GM12878 (cell line): ENCODE results near the gene SCARB1. TPM values are rescaled to one million over a fixed set of nuclear protein-coding genes. Genes with fewer than 3 reads are reported as not detected.

Experiments
- CBX3 ChIP-seq: fragments of 200-600 bp; sonication (generic); IDR thresholded peaks from 2 replicates; pipeline ENCODE4 v1.6.1; 2016; ENCODE audit warnings: low read depth, borderline replicate concordance
- CHD2 ChIP-seq: IDR thresholded peaks from 2 replicates; pipeline ENCODE4 v1.6.1; 2011; ENCODE audit warnings: low read depth, low read length, improper control_type of control experiment, borderline replicate concordance
- CREB1 ChIP-seq: IDR thresholded peaks from 2 replicates; pipeline ENCODE4 v1.6.1; 2012; ENCODE audit warnings: low read depth, mild to moderate bottlenecking, inconsistent platforms
- E2F4 ChIP-seq: IDR thresholded peaks from 2 replicates; pipeline ENCODE4 v1.6.1; 2012; ENCODE audit warnings: low read depth, low read length, improper control_type of control experiment
- EGR1 ChIP-seq, 2 experiments: IDR thresholded peaks; 1 replicate in 1 of 2; 2 replicates in 1 of 2; pipeline ENCODE4 v1.6.1; 2011 to 2012; ENCODE audit warnings: low read depth in 2 of 2, low read length in 2 of 2, borderline replicate concordance in 1 of 2, mild to moderate bottlenecking in 1 of 2, moderate library complexity in 1 of 2
- ELK1 ChIP-seq: IDR thresholded peaks from 2 replicates; pipeline ENCODE4 v1.6.1; 2012; ENCODE audit warnings: low read depth, low read length, improper control_type of control experiment
- ETV6 ChIP-seq, 2 experiments: fragments of 450-650 bp in 1 of 2; IDR thresholded peaks in 1 of 2; conservative IDR thresholded peaks in 1 of 2; 2 replicates each; pipeline ENCODE4 v1.6.1; 2014; ENCODE audit warnings: antibody characterized with exemption in 1 of 2, borderline replicate concordance in 1 of 2, low read depth in 1 of 2, mild to moderate bottlenecking in 1 of 2, moderate library complexity in 1 of 2
- FOXM1 ChIP-seq: IDR thresholded peaks from 2 replicates; pipeline ENCODE4 v1.6.1; 2012; ENCODE audit warnings: low read depth, mild to moderate bottlenecking, inconsistent platforms, low read length, moderate library complexity
- HCFC1 ChIP-seq: fragments of 150-350 bp; IDR thresholded peaks from 2 replicates; pipeline ENCODE4 v1.6.1; 2014; ENCODE audit warnings: low read length
- IRF3 ChIP-seq: fragments of 450-650 bp; IDR thresholded peaks from 2 replicates; pipeline ENCODE4 v1.6.1; 2014; ENCODE audit warnings: mild to moderate bottlenecking
- LARP7 ChIP-seq: fragments of 450-650 bp; IDR thresholded peaks from 2 replicates; pipeline ENCODE4 v1.6.1; 2017; ENCODE audit warnings: mild to moderate bottlenecking
- MYB ChIP-seq: fragments of 150-350 bp; IDR thresholded peaks from 2 replicates; pipeline ENCODE4 v1.6.1; 2014; ENCODE audit warnings: mild to moderate bottlenecking, low read depth, low read length, borderline replicate concordance
- NRF1 ChIP-seq: conservative IDR thresholded peaks from 2 replicates; pipeline ENCODE4 v1.6.1; 2011; ENCODE audit warnings: mild to moderate bottlenecking, low read depth, low read length, improper control_type of control experiment
- PML ChIP-seq: IDR thresholded peaks from 2 replicates; pipeline ENCODE4 v1.6.1; 2012; ENCODE audit warnings: low read length, inconsistent platforms
- RCOR1 ChIP-seq: conservative IDR thresholded peaks from 2 replicates; pipeline ENCODE4 v1.6.1; 2012; ENCODE audit warnings: low read depth, low read length, improper control_type of control experiment
- SMAD1 ChIP-seq: fragments of 450-650 bp; IDR thresholded peaks from 2 replicates; pipeline ENCODE4 v1.6.1; 2018; ENCODE audit warnings: mild to moderate bottlenecking, low read depth; ENCODE audit not compliant: partially characterized antibody
- SMAD5 ChIP-seq: IDR thresholded peaks from 2 replicates; pipeline ENCODE4 v1.6.1; 2016; ENCODE audit warnings: antibody characterized with exemption, low read depth
- SMARCA5 ChIP-seq: fragments of 450-650 bp; IDR thresholded peaks from 2 replicates; pipeline ENCODE4 v1.6.1; 2017; ENCODE audit warnings: mild to moderate bottlenecking
- SREBF2 ChIP-seq: IDR thresholded peaks from 2 replicates; pipeline ENCODE4 v1.6.1; 2012; ENCODE audit warnings: mild to moderate bottlenecking, low read length
- STAT1 ChIP-seq: fragments of 450-650 bp; conservative IDR thresholded peaks from 2 replicates; pipeline ENCODE4 v1.6.1; 2014; ENCODE audit warnings: antibody characterized with exemption, mild to moderate bottlenecking
- TBL1XR1 ChIP-seq: IDR thresholded peaks from 2 replicates; pipeline ENCODE4 v1.6.1; 2012; ENCODE audit warnings: low read depth, low read length, improper control_type of control experiment
- TCF7 ChIP-seq: IDR thresholded peaks from 2 replicates; pipeline ENCODE4 v1.6.1; 2014; ENCODE audit warnings: antibody characterized with exemption, borderline replicate concordance
- YBX1 ChIP-seq: fragments of 450-650 bp; IDR thresholded peaks from 2 replicates; pipeline ENCODE4 v1.6.1; 2016; ENCODE audit warnings: antibody characterized with exemption
- ZNF384 ChIP-seq: IDR thresholded peaks from 2 replicates; pipeline ENCODE4 v1.6.1; 2012; ENCODE audit warnings: low read depth, mild to moderate bottlenecking, low read length, improper control_type of control experiment, borderline replicate concordance
- ZNF622 ChIP-seq: fragments of 450-650 bp; IDR thresholded peaks from 2 replicates; pipeline ENCODE4 v1.6.1; 2017; ENCODE audit warnings: mild to moderate bottlenecking, inconsistent platforms
- polyA plus RNA-seq, 11 experiments: library from polyadenylated mRNA; depleted of rRNA in 4 of 11; unstranded in 6 of 11; stranded (reverse) in 5 of 11; fragments of >200 nt; fragmentation: Nextera tagmentation in 4 of 11; fragmentation: Illumina TruSeq in 1 of 11; extraction: Ambion mirVana in 4 of 11; extraction: Trizol in 1 of 11; gene quantifications; 1 replicate in 1 of 11; 2 replicates in 10 of 11; pipeline versions ENCODE4 v1.2.1 to v1.2.3, GENCODE V29; 2011 to 2016; ENCODE audit warnings: inconsistent platforms in 2 of 11, missing spikeins in 2 of 11, low read depth in 1 of 11
- total RNA-seq, 4 experiments: library from RNA; depleted of rRNA in 3 of 4; stranded (reverse); fragments of >200 nt in 3 of 4; fragmentation: Illumina TruSeq in 1 of 4; extraction: Trizol in 1 of 4; gene quantifications; 2 replicates each; pipeline versions ENCODE4 v1.2.1 to v1.2.3, GENCODE V29; 2013 to 2021
- TF ChIP-seq, protein P1 (sequence below): fragments of 450-650 bp; formaldehyde crosslinking; IDR thresholded peaks from 2 replicates; pipeline ENCODE4 v1.5.0; 2022; ENCODE audit warnings: mild to moderate bottlenecking, missing genetic modification characterization

Gene SCARB1
- total and polyA plus RNA-seq, 10 of the 15 experiments (the other 5 are each of a cell fraction or from before 2014, with no cell fraction given), result 0.34 to 104 (median 63.1) TPM

DNA sequence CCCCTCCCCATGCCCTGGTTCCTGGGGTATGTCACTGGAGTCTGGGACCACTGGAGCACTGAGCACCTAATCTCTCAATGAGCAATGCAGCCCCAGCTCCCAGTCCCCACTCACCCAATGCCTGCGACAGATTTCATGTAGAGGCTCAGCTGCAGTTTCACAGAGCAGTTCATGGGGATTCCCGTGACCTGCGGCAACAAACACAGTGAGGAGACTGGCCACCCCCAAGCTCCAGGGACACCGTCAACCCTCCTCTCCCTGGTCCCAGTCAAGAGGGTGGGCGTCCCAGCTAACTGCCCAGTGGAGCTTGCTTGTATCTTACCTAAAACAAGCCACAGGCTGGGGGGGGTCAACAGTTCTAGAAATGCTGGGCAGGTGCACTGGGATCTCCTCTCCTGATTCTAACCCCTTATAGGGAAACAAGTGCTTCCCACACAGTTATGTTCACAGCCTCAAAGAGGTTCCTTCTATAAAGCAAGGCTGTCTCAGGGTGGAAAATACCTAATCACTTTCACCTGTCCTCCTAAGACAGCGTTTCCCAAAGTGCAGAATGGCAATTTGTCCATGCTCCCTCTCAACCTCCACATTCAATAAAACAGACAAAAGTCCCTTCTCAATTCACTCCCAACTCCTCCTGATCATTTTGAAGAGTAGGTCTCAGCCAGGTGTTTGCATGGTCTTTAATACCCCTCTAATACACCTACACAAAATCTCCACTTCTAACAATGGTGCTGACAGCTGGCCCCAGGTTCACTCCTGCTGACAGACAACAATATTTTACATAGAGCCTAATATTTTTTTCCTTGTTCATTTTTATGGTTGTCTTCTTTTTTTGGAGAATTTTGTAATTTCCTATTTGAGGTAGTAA is 68.3 kb downstream of the SCARB1 start (continued):
- TF ChIP-seq STAT1, result no peak
- TF ChIP-seq FOXM1, result peak; percentile 20; the same call in 1 of the 2 replicates
- no peak for TF ChIP-seq IRF3
- no peak for TF ChIP-seq TBL1XR1
- TF ChIP-seq RCOR1, result no peak
- no peak for TF ChIP-seq SREBF2
- no peak; the same call in 1 of the 2 replicates for TF ChIP-seq SMARCA5
- TF ChIP-seq EGR1 (IDR thresholded peaks at IDR 0.05; ENCODE audit: borderline replicate concordance in 1 of 2, low read depth in 2 of 2, low read length in 2 of 2), result no peak
- TF ChIP-seq ETV6 (conservative IDR thresholded peaks at IDR 0.05 in 1 of 2, IDR thresholded peaks at IDR 0.05 in 1 of 2; ENCODE audit: borderline replicate concordance in 1 of 2, low read depth in 1 of 2), result no peak
- TF ChIP-seq, protein P1, sequence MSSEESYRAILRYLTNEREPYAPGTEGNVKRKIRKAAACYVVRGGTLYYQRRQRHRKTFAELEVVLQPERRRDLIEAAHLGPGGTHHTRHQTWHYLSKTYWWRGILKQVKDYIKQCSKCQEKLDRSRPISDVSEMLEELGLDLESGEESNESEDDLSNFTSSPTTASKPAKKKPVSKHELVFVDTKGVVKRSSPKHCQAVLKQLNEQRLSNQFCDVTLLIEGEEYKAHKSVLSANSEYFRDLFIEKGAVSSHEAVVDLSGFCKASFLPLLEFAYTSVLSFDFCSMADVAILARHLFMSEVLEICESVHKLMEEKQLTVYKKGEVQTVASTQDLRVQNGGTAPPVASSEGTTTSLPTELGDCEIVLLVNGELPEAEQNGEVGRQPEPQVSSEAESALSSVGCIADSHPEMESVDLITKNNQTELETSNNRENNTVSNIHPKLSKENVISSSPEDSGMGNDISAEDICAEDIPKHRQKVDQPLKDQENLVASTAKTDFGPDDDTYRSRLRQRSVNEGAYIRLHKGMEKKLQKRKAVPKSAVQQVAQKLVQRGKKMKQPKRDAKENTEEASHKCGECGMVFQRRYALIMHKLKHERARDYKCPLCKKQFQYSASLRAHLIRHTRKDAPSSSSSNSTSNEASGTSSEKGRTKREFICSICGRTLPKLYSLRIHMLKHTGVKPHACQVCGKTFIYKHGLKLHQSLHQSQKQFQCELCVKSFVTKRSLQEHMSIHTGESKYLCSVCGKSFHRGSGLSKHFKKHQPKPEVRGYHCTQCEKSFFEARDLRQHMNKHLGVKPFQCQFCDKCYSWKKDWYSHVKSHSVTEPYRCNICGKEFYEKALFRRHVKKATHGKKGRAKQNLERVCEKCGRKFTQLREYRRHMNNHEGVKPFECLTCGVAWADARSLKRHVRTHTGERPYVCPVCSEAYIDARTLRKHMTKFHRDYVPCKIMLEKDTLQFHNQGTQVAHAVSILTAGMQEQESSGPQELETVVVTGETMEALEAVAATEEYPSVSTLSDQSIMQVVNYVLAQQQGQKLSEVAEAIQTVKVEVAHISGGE, result no peak
- TF ChIP-seq HCFC1, result no peak
- TF ChIP-seq ZNF622, result no peak
- TF ChIP-seq YBX1, result no peak
- TF ChIP-seq NRF1, result no peak
- no peak for TF ChIP-seq CREB1
- TF ChIP-seq TCF7, result no peak
- TF ChIP-seq ELK1, result no peak
- TF ChIP-seq E2F4, result no peak
- no peak for TF ChIP-seq SMAD1
- no peak for TF ChIP-seq PML
- TF ChIP-seq CHD2, result no peak
- TF ChIP-seq MYB, result no peak
- TF ChIP-seq CBX3, result no peak
- no peak for TF ChIP-seq LARP7
- TF ChIP-seq ZNF384, result no peak
- no peak for TF ChIP-seq SMAD5
